ENCODE data around the gene PDE10A.
"Not testable (repeated sequence)": the region's sequence is repeated elsewhere in the genome, so short reads cannot be mapped to it uniquely, and the experiment has no call there.

The PDE10A gene

GRCh38 chr6:165605182-165605875, 57.7 kb downstream of the PDE10A start:
- in situ Hi-C loops (cut with HindIII; ENCODE audit: low pct_ligation_motif_present, low pct_unique_long_range_greater_than_20kb, low sequenced_read_pairs), result no loop called here
- peak; percentile 25 for DNase-seq

DNA sequence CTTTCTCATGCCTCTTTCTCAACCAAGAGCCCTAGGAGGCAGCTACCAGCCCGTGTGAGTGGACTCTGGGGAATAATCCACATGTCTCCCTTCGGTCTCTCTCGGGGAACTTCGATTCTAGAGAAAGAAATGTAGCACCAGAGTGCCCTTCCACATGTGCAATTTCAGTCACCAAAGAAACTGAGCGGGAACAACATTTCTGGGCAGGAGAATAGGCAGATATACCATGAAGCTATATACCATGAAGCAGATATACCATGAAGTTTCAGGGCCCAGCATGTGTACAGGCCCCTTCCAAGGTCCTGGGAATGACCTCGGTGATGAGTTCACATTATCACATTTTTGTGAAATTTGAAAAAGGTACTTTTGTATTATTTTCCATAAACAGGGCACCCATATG, 60.8 kb downstream of the PDE10A start:
- no peak for DNase-seq
- in situ Hi-C loops (cut with HindIII; ENCODE audit: low pct_ligation_motif_present, low pct_unique_long_range_greater_than_20kb, low sequenced_read_pairs), result no loop called here

GRCh38 chr6:165600606-165601005, 62.4 kb downstream of the PDE10A start:
- in situ Hi-C loops (cut with HindIII; ENCODE audit: low pct_ligation_motif_present, low pct_unique_long_range_greater_than_20kb, low sequenced_read_pairs), result no loop called here
- DNase-seq, result no peak

DNA sequence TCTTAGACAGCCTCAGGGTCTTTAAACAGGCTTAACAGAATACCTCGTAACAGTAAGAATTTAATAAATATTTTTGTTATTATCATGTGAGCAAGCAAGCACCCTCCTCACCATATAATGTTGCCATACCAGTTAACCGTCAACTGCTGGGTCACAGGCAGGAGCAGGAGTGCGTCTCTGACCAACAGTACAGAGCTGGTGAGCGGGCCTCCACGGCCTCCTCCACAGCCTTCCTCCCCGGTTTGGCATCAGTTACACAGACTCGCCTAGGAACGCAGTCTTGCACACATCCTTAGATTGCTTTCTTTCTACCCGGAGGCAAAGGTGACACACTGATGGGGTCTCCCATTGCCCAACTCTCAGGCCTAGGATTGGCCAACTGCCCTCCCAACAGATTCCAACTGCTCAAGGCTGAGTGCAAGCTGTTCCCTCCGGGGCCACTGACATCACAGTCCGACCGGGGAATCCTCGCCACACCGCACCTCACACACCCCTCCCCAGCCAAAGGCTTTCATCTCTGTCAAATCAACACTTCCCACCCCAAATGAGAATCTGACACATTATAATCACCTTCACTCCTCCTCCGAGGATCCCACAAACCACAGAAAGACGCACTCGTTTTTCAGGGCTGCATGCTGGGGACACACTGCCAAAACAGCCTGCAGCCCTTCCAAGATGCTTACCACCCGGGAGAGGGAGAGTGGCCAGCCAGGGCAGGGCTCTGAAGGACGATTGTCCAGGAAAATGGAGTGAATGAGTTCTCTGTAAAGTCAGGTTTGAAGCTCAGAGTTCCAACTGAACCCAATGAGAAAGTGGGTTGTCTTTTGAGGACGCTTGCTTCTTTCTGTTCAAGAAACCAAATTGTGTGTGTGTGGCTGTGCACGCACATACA, 63.2 kb downstream of the PDE10A start:
- DNase-seq, result no peak
- in situ Hi-C loops (cut with HindIII; ENCODE audit: low pct_ligation_motif_present, low pct_unique_long_range_greater_than_20kb, low sequenced_read_pairs), result no loop called here

DNA sequence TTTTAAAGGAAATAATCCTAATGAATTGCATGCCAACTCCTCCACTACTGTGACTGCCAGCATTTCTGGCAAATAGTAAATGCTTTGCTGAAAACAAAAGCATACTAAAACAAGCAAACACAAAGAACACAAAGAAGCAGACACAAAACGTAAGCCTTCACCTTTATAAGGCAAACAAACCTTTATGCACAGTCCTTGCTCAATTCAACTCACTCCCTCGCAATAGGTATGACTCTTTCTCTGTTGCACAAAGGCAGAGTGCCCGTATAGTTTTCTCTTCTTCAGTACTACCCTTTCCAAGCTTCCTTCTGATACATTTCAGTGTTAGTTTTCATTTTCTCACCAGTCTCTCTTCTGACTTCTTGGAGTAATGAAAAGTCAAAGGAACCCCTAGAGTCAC, 63.9 kb downstream of the PDE10A start:
- DNase-seq, result no peak
- in situ Hi-C loops (cut with HindIII; ENCODE audit: low pct_ligation_motif_present, low pct_unique_long_range_greater_than_20kb, low sequenced_read_pairs), result no loop called here

- in situ Hi-C loops (cut with HindIII; ENCODE audit: low pct_ligation_motif_present, low pct_unique_long_range_greater_than_20kb, low sequenced_read_pairs), result no loop called here
- DNase-seq, result no peak
Observed at GRCh38 chr6:165597821-165598220, 65.2 kb downstream of the PDE10A start.

DNA sequence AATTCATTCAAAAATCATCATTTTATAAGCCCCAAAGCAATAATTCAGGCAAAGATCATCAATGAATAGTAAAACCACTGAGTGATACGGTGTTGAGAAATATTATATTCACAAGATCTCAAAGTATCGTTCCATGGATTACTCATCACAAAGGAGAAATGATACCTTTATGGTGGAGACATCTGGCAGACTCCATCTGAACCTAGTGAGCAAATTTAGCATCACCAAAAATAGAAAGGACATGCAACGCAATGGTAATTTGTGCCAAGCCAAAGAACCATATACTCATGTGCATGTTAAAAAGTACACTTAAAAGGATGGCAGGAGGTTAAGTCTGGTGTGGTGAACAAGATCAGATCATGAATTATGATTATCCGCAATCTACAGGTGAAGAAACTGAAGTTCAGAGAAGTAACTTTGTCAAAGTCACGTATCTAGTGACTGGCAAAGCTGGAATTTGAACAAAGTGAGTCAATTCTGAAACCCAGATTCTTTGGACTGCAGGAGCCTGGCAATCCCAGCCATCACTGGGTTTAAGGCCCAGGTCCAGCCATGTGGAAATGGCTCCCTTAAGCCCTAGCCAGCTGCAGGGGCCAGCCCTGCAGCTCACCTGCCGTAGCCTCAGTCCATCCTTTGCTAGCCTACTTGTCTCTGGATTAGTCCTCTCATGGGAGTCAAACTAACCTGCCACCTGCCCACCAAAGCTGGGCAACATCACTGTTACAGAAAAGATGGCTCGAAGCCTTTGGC, 68.3 kb downstream of the PDE10A start:
- in situ Hi-C loops (cut with HindIII; ENCODE audit: low pct_ligation_motif_present, low pct_unique_long_range_greater_than_20kb, low sequenced_read_pairs), result no loop called here
- no peak for DNase-seq

GRCh38 chr6:165592947-165593346, 70.1 kb downstream of the PDE10A start:
- in situ Hi-C loops (cut with HindIII; ENCODE audit: low pct_ligation_motif_present, low pct_unique_long_range_greater_than_20kb, low sequenced_read_pairs); DNase-seq: not testable (repeated sequence)

DNA sequence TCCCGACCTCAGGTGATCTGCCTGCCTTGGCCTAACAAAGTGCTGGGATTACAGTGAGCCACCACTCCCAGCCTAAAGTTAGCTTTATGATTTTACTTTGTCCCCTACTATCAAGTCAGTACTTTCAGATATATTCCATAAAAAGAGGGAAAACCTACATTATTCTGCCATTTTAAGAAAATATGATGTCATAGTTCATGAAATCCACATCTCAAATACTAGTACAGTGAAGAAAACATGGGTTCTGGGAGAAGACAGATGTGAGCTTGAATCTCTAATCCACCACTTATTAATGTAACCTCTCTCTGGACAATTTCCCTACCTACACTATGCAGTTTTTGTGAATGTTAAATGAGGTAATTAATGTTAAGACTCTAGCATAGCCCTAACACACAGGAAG, 74.5 kb downstream of the PDE10A start:
- in situ Hi-C loops (cut with HindIII; ENCODE audit: low pct_ligation_motif_present, low pct_unique_long_range_greater_than_20kb, low sequenced_read_pairs), result no loop called here
- no peak for DNase-seq

GRCh38 chr6:165587206-165587605, 75.8 kb downstream of the PDE10A start:
- no peak for DNase-seq
- in situ Hi-C loops (cut with HindIII; ENCODE audit: low pct_ligation_motif_present, low pct_unique_long_range_greater_than_20kb, low sequenced_read_pairs), result no loop called here

DNA sequence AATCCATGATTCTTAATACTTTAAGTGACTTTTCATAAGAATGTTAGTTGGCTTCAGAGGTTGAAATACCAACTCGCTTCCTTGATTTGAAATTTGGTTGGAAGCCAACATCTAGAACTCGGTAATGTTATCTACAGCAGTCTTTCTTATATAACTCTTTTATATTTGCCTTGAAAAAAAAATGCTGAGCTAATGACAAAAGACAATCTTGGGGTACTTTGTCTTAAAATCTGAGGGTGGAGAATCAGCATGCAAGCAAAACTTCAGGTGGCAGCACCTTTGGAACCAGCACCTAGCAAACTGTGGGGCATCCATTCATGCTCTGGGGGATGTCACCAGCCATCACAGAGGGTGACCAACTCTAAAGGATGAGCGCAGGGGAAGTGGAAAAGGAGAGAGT, 76.3 kb downstream of the PDE10A start:
- in situ Hi-C loops (cut with HindIII; ENCODE audit: low pct_ligation_motif_present, low pct_unique_long_range_greater_than_20kb, low sequenced_read_pairs), result no loop called here
- DNase-seq, result no peak

DNA sequence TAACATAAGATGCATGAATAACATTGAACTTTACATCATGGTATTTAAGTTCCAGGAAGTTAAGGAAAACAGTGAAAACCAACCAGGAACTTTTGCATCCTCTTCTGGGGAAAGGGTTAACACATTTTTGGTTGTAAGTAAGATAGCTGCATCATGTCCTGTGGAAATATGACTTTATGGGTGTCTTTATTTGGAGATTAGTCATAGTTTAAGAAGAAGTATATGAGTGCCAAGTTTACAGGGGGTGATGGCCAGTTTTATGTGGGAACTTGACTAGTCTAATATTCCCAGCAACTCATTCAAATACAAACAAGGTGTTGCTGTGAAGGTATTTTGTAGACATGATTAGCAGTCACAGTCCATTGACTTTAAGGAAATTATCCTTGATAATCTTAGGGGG, 78.0 kb downstream of the PDE10A start:
- in situ Hi-C loops (cut with HindIII; ENCODE audit: low pct_ligation_motif_present, low pct_unique_long_range_greater_than_20kb, low sequenced_read_pairs), result no loop called here
- DNase-seq, result no peak

DNA sequence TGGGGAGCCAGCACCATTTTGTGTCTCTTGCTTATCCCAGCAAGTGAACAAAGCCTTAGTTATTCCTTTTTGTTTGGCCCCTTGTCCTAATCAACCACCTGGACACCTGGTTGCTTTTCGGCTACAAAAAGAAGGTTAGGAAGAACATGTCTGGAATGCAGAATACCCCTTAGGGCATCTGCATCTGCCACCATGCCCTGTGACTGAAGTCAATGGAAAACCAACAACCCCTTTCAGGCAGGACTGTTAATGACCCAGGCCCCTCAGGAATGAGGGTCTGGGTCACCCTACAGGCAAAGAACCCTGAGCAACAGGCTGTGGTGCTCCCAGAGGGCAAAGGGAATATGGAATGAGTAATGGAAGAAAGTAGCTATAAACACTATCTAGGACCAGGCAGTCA, 78.5 kb downstream of the PDE10A start:
- in situ Hi-C loops (cut with HindIII; ENCODE audit: low pct_ligation_motif_present, low pct_unique_long_range_greater_than_20kb, low sequenced_read_pairs), result no loop called here
- DNase-seq, result no peak

- in situ Hi-C loops (cut with HindIII; ENCODE audit: low pct_ligation_motif_present, low pct_unique_long_range_greater_than_20kb, low sequenced_read_pairs), result no loop called here
- no peak for DNase-seq
Observed at GRCh38 chr6:165581678-165582077, 81.4 kb downstream of the PDE10A start.

DNA sequence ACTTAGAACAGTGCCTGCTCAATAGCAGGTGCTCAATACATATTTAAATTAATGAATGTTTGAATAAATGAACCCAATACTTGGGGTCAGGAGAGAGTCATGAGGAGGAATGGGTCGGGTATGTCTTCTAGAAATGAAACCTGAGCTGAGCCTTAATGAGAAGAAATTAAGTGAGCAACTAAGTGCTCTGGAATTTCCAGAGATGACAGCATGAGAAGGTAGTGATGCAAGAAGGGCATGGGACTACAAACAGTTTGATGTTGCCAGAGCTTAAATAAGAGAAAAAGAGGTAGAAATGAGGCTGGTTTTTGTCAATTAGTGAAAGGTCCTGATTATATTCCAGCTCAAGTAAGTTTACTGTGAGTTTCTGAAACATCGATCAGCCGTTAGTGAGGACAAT, 82.9 kb downstream of the PDE10A start:
- DNase-seq, result no peak
- in situ Hi-C loops (cut with HindIII; ENCODE audit: low pct_ligation_motif_present, low pct_unique_long_range_greater_than_20kb, low sequenced_read_pairs), result no loop called here

GRCh38 chr6:165579151-165579550, 83.9 kb downstream of the PDE10A start:
- in situ Hi-C loops (cut with HindIII; ENCODE audit: low pct_ligation_motif_present, low pct_unique_long_range_greater_than_20kb, low sequenced_read_pairs), result no loop called here
- DNase-seq, result no peak

DNA sequence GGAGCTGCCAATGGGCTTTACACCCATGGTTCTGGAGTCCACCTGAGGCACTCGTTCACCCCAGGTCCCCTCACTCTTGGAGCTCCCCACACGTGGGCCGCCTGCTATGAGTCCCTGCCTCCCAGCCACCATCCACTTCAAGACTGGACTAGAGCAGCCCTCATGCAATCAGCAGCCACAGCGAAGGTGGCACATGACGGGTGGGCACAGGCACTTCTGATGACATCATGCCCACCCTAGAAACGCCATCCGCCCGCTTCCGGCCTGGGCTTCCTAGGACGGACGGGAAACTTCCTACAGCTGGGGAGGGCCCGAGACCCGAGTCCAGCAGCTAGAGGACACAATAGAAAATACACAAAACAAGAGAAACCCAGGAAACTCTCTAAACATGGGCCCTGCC, 85.5 kb downstream of the PDE10A start:
- no peak for DNase-seq
- in situ Hi-C loops (cut with HindIII; ENCODE audit: low pct_ligation_motif_present, low pct_unique_long_range_greater_than_20kb, low sequenced_read_pairs), result no loop called here

GRCh38 chr6:165575158-165575549, 87.9 kb downstream of the PDE10A start:
- DNase-seq, result peak; percentile 33

More at GRCh38 chr6:165575158-165575549, 87.9 kb downstream of the PDE10A start:
- in situ Hi-C loops (cut with HindIII; ENCODE audit: low pct_ligation_motif_present, low pct_unique_long_range_greater_than_20kb, low sequenced_read_pairs), result no loop called here
